H54 (cell line): Measurements from ENCODE around the gene CLTCL1.
"Not testable (repeated sequence)": the region's sequence is repeated elsewhere in the genome, so short reads cannot be mapped to it uniquely, and the experiment has no call there.

Experiments used
- DNase-seq: peaks from one replicate; pipeline ENCODE4 v3.0.0; 2011; ENCODE audit warnings: low spot score, mixed read lengths; ENCODE audit not compliant: insufficient read length
- FAIRE-seq: peaks from 3 replicates; lab custom pipeline; 2011; peaks lifted over from hg19 to GRCh38; lab: Jason Lieb, UNC
- POLR2A ChIP-seq: IDR thresholded peaks from 2 replicates; pipeline ENCODE4 v1.6.1; 2011; ENCODE audit warnings: low read depth, mild to moderate bottlenecking, low read length

CLTCL1 gene

DNA sequence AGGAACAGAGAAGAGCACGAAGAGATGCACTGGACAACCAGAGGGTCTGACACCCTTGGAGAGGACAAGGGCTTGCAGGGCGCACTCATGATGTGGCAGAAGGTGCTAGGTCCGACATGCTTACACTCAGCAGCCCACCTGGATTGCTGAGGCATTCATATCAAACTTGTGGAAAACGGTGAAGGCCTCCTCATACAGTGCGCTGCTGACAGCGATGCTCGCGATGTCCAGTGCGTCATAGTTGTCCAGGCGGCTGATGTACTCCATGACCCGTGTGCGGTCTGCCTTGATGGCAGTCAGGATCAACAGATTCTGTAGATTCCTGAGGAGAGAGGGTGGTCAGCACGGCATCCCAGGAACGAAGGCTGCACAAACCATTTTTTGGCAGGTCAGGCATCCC lies 81.3 kb downstream of the CLTCL1 start:
- no peak for DNase-seq
- TF ChIP-seq POLR2A: no peak
- no peak for FAIRE-seq

DNA sequence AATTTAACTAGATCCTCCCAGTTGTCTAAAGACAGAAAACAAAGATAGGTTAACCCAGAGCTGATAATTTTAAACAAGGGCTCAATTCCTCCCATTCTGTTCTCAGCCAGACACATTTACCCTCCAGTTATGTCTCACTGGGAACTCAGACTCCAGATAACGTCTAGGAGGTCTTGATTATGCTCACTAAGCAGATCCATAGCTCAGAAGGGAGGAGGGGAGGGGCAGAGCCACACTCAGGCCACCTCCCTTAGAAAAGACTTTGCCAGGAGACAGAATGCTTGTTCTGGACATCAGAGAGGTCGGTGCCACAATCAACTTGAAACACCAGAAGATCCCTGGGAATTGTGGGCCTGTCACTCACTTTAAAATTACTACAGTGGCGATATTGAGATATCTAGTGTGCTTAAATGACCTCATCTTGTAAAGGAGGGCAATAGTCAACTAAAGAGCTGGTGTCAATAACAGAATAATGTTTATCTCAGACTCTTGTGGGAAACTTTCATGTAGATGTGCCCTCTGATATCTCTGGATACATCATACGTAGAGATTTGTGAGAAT lies 83.2 kb downstream of the CLTCL1 start:
- no peak for FAIRE-seq
- no peak for TF ChIP-seq POLR2A
- DNase-seq: no peak

- no peak for DNase-seq
- no peak for TF ChIP-seq POLR2A
- FAIRE-seq: no peak
Measured at GRCh38 chr22:19207884-19208283, 83.6 kb downstream of the CLTCL1 start.

DNA sequence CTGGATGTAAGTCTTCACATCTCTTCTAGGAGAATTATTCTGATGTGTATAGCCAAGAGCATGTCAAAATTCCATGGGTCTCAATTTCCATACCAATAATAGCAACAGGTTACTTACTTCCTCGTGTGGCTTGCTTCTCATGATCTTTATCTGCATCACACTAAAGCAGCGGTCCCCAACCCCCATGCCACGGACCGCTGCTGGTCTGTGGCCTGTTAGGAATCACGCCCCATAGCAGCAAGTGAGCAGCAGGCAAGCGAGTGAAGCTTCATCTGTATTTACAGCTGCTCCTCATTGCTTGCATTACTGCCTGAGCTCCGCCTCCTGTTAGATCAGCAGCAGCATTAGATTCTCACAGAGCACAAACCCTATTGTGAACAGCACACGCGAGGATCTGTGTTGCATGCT lies 84.1 kb downstream of the CLTCL1 start:
- TF ChIP-seq POLR2A: no peak
- no peak for FAIRE-seq
- DNase-seq: no peak

DNA sequence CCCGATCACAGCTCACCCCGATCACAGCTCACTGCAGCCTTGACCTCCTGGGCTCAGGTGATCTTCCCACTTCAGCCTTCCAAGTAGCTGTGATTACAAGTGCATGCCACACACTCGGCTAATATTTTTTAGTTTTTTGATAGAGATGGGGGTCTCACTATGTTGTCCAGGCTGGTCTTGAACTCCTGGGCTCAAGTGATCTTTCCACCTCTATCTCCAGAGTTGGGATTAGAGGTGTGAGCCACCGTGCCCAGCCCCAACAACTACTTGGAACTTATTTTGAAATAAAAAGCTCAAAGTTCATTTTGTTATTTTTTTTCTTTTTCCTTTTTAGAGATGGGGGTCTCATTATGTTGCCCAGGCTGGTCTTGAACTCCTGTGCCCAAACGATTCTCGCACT lies 85.2 kb downstream of the CLTCL1 start:
- no peak for TF ChIP-seq POLR2A
- FAIRE-seq (no peak), DNase-seq (no peak)

DNA sequence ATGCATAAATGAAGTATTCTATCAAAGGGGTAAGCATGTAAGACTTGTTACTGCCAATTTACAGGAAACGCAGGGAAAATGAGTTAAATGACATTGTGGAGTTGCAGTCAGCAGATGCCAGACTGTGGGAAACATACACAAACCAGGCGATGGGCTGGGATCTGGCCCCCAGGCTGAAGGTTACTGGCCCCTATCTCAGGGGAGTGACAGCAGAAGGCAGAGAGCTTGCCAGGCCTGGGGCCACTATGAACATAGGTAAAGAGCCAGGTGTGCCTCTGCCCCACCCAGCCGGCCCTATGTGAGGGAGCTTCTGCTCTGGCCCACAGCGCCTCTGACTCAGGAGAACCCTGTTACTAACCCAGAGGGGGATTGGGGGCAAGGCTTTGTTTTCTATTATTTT lies 86.9 kb downstream of the CLTCL1 start:
- FAIRE-seq: no peak
- no peak for TF ChIP-seq POLR2A
- no peak for DNase-seq

DNA sequence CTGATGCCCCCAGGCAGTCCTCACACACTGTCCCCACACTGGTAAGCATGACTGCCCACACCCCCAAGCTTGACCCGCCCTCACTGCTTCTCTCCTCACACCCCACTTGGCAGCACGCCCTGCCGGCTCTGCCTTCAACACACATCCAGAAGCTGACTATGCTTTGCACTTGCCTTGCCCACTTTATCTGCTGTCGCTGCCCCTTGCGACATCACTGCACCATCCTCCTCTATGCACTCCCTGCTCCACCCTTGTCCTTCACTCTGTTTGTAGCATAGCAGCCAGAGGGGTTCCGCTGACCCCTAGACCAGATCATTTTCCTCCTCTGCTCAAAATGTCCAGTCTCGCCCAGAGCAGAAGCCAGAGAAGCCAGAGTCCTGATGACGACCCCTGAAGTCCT lies 87.7 kb downstream of the CLTCL1 start:
- FAIRE-seq: no peak
- DNase-seq: no peak
- no peak for TF ChIP-seq POLR2A

DNA sequence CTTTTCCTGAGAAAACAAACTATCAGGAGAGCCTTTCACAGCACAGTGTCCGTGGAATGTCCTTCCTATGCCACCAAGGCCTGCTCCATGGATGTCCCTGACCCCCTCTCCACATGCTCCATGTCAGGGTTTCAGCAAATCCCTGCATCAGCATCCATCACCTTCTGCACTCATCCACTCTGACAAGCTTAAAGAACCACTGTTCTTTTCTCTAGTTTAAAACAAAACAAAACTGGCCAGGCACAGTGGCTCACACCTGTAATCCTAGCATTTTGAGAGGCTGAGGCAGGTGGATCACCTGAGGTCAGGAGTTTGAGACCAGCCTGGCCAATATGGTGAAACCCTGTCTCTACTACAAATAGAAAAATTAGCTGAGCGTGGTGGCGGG lies 88.7 kb downstream of the CLTCL1 start:
- not testable (repeated sequence) for DNase-seq, FAIRE-seq

GRCh38 chr22:19201869-19202798 lies 89.4 kb downstream of the CLTCL1 start:
- DNase-seq (no peak), FAIRE-seq (no peak)
- TF ChIP-seq POLR2A: no peak

GRCh38 chr22:19201130-19201868 lies 90.2 kb downstream of the CLTCL1 start:
- DNase-seq: no peak
- no peak for TF ChIP-seq POLR2A

GRCh38 chr22:19199479-19199878 lies 92.0 kb downstream of the CLTCL1 start:
- no peak for TF ChIP-seq POLR2A
- no peak for DNase-seq
- no peak for FAIRE-seq

More at GRCh38 chr22:19201130-19201868, 90.2 kb downstream of the CLTCL1 start:
- FAIRE-seq: no peak

DNA sequence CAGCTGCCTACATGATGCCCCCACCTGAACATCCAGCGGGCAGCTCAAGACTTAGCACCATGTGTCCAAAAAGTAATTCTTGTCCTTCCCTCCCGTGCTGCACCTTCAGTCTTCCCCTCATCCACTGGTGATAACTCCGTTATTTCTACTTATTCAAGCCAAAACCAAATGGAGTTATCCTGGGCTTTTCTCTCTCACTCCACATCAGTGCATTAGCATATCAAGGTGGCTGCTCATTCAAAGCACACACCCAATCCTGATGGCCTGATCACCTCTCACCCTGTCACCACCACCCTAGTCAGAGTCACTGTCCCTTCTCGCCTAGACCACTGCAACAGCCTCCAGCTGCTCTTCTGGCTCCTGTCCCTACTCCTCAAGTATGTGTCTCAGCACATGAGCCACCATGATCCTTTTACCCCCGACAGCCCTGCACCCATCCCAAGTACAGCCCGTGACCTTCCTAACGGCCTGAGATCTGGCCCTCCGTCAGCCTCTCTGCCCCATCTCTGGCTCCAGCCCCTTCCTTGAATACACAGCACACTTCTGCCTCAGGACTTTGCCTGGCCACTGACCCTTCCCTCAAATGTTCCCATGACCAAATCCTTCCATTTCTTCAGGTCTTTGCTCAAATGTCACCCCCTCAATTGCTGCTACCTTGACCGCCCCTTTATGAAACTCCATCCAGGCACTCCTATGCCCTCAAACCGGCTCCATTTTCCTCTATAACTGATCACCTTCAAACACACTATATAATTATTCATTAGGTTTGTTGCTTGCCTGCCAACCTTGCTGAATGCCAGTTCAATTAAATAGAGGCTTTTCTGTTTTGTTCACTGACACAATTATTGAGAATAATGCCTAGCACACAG lies 93.3 kb downstream of the CLTCL1 start:
- no peak for DNase-seq
- FAIRE-seq: no peak
- TF ChIP-seq POLR2A: no peak

GRCh38 chr22:19196841-19197612 lies 94.5 kb downstream of the CLTCL1 start:
- no peak for FAIRE-seq
- TF ChIP-seq POLR2A: no peak
- DNase-seq: no peak
